PC-9 (cell line): ENCODE results near the gene ITGA2B.
"Not testable (repeated sequence)": the region's sequence is repeated elsewhere in the genome, so short reads cannot be mapped to it uniquely, and the experiment has no call there.

Experiments
- EZH2 ChIP-seq: fragments of 200-600 bp; sonication (generic); IDR thresholded peaks from 2 replicates; pipeline ENCODE4 v1.8.0; 2017; ENCODE audit warnings: antibody characterized with exemption, low read depth
- TF ChIP-seq, protein P1 (sequence below): fragments of 200-600 bp; sonication (generic); conservative IDR thresholded peaks from 2 replicates; pipeline ENCODE4 v1.6.1; 2017; ENCODE audit warnings: mixed run types, antibody characterized with exemption, mild to moderate bottlenecking, moderate library complexity

DNA sequence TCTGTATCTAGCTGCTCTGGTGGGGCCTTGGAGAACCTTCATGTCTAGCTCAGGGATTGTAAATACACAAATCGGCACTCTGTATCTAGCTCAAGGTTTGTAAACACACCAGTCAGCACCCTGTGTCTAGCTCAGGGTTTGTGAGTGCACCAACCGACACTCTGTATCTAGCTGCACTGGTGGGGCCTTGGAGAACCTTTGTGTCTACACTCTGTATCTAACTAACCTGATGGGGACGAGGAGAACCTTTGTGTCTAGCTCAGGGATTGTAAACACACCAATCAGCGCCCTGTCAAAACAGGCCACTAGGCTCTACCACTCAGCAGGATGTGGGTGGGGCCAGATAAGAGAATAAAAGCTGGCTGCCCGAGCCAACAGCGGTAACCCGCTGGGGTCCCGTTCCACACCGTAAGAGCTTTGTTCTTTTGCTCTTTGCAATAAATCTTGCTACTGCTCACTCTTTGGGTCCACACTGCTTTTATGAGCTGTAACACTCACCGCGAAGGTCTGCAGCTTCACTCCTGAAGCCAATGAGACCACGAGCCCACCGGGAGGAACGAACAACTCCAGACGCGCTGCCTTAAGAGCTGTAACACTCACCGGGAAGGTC is 19.9 kb downstream of the ITGA2B start:
- TF ChIP-seq, protein P1, sequence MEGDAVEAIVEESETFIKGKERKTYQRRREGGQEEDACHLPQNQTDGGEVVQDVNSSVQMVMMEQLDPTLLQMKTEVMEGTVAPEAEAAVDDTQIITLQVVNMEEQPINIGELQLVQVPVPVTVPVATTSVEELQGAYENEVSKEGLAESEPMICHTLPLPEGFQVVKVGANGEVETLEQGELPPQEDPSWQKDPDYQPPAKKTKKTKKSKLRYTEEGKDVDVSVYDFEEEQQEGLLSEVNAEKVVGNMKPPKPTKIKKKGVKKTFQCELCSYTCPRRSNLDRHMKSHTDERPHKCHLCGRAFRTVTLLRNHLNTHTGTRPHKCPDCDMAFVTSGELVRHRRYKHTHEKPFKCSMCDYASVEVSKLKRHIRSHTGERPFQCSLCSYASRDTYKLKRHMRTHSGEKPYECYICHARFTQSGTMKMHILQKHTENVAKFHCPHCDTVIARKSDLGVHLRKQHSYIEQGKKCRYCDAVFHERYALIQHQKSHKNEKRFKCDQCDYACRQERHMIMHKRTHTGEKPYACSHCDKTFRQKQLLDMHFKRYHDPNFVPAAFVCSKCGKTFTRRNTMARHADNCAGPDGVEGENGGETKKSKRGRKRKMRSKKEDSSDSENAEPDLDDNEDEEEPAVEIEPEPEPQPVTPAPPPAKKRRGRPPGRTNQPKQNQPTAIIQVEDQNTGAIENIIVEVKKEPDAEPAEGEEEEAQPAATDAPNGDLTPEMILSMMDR = not testable (repeated sequence)
- not testable (repeated sequence) for TF ChIP-seq EZH2
